WTC11 (cell line): Measurements from ENCODE around the gene ZNF19. TPM values are rescaled to one million over a fixed set of nuclear protein-coding genes. Genes with fewer than 3 reads are reported as not detected.
A peak's percentile ranks its signal among the peaks of the same experiment; 100 is the strongest.

Experiments
- ATF1 ChIP-seq: sonication (generic); formaldehyde crosslinking; IDR thresholded peaks from 2 replicates; pipeline ENCODE4 v1.8.1; 2023; ENCODE audit warnings: mild to moderate bottlenecking, moderate library complexity, missing genetic modification reagents
- ELF4 ChIP-seq: sonication (generic); formaldehyde crosslinking; IDR thresholded peaks from 2 replicates; pipeline ENCODE4 v1.8.1; 2022; ENCODE audit warnings: low read depth, mild to moderate bottlenecking, moderate library complexity, missing genetic modification reagents
- ETV6 ChIP-seq: sonication (generic); formaldehyde crosslinking; IDR thresholded peaks from 2 replicates; pipeline ENCODE4 v1.8.1; 2022; ENCODE audit warnings: mild to moderate bottlenecking, missing genetic modification reagents
- GABPB1 ChIP-seq: sonication (generic); formaldehyde crosslinking; IDR thresholded peaks from 2 replicates; pipeline ENCODE4 v1.8.1; 2023; ENCODE audit warnings: mild to moderate bottlenecking, missing genetic modification reagents
- IRF2 ChIP-seq: sonication (generic); formaldehyde crosslinking; IDR thresholded peaks from 2 replicates; pipeline ENCODE4 v1.8.0; 2022; ENCODE audit warnings: low read depth, missing genetic modification reagents, borderline replicate concordance
- MXD4 ChIP-seq: fragments of 250-450 bp; sonication (Bioruptor Pico); IDR thresholded peaks from 2 replicates; pipeline ENCODE4 v1.8.0; 2021; ENCODE audit warnings: mild to moderate bottlenecking, moderate library complexity, borderline replicate concordance
- NFATC4 ChIP-seq: fragments of 250-450 bp; sonication (Bioruptor Pico); IDR thresholded peaks from 2 replicates; pipeline ENCODE4 v1.9.0; 2021; ENCODE audit warnings: mild to moderate bottlenecking
- NR1H2 ChIP-seq: sonication (generic); formaldehyde crosslinking; IDR thresholded peaks from 2 replicates; pipeline ENCODE4 v1.9.0; 2021; ENCODE audit warnings: mild to moderate bottlenecking, moderate library complexity, missing genetic modification reagents
- OVOL2 ChIP-seq: fragments of 250-450 bp; sonication (Bioruptor Pico); IDR thresholded peaks from 2 replicates; pipeline ENCODE4 v1.9.0; 2021; ENCODE audit warnings: mild to moderate bottlenecking, borderline replicate concordance
- SMAD3 ChIP-seq: sonication (generic); formaldehyde crosslinking; IDR thresholded peaks from 2 replicates; pipeline ENCODE4 v1.8.0; 2022; ENCODE audit warnings: missing genetic modification reagents, mild to moderate bottlenecking, borderline replicate concordance
- ZBTB21 ChIP-seq: sonication (generic); formaldehyde crosslinking; IDR thresholded peaks from 2 replicates; pipeline ENCODE4 v1.8.1; 2023; ENCODE audit warnings: mild to moderate bottlenecking, missing genetic modification reagents, borderline replicate concordance
- ZNF121 ChIP-seq: sonication (generic); formaldehyde crosslinking; IDR thresholded peaks from 2 replicates; pipeline ENCODE4 v1.8.0; 2023; ENCODE audit warnings: missing genetic modification reagents
- ZNF138 ChIP-seq: sonication (generic); formaldehyde crosslinking; conservative IDR thresholded peaks from 2 replicates; pipeline ENCODE4 v1.8.1; 2022; ENCODE audit warnings: mild to moderate bottlenecking, moderate library complexity, missing genetic modification reagents
- ZNF219 ChIP-seq: sonication (generic); formaldehyde crosslinking; IDR thresholded peaks from 2 replicates; pipeline ENCODE4 v1.8.0; 2023; ENCODE audit warnings: missing genetic modification reagents, mild to moderate bottlenecking, borderline replicate concordance
- ZNF232 ChIP-seq: sonication (generic); formaldehyde crosslinking; IDR thresholded peaks from 2 replicates; pipeline ENCODE4 v1.8.0; 2022; ENCODE audit warnings: mild to moderate bottlenecking, missing genetic modification reagents
- ZNF317 ChIP-seq: sonication (generic); formaldehyde crosslinking; IDR thresholded peaks from 2 replicates; pipeline ENCODE4 v1.8.1; 2023; ENCODE audit warnings: low read depth, mild to moderate bottlenecking, moderate library complexity, missing genetic modification reagents, borderline replicate concordance
- total RNA-seq: library from RNA; stranded (reverse); gene quantifications from 3 replicates; pipeline ENCODE4 v1.2.3, GENCODE V29; 2021
- TF ChIP-seq, protein P1 (sequence below): sonication (generic); formaldehyde crosslinking; IDR thresholded peaks from 2 replicates; pipeline ENCODE4 v1.8.0; 2022; ENCODE audit warnings: missing genetic modification reagents
- TF ChIP-seq, protein P2 (sequence below): sonication (generic); formaldehyde crosslinking; IDR thresholded peaks from 2 replicates; pipeline ENCODE4 v1.8.1; 2022; ENCODE audit warnings: mild to moderate bottlenecking, missing genetic modification reagents, moderate library complexity, borderline replicate concordance
- TF ChIP-seq, protein P3 (sequence below): fragments of 250-450 bp; sonication (Bioruptor Pico); IDR thresholded peaks from 2 replicates; pipeline ENCODE4 v2.1.2; 2022; ENCODE audit warnings: mild to moderate bottlenecking, moderate library complexity
- TF ChIP-seq, protein P4 (sequence below): fragments of 250-450 bp; sonication (Bioruptor Pico); IDR thresholded peaks from 2 replicates; pipeline ENCODE4 v1.9.0; 2021; ENCODE audit warnings: mild to moderate bottlenecking, borderline replicate concordance
- TF ChIP-seq, protein P5 (sequence below): fragments of 250-450 bp; sonication (Bioruptor Pico); IDR thresholded peaks from 2 replicates; pipeline ENCODE4 v1.9.0; 2021; ENCODE audit warnings: mild to moderate bottlenecking
- TF ChIP-seq, protein P6 (sequence below): fragments of 250-450 bp; sonication (Bioruptor Pico); IDR thresholded peaks from 2 replicates; pipeline ENCODE4 v1.9.0; 2021; ENCODE audit warnings: mild to moderate bottlenecking
- TF ChIP-seq, protein P7 (sequence below): fragments of 200-600 bp; IDR thresholded peaks from 2 replicates; pipeline ENCODE4 v1.8.0; 2022; ENCODE audit warnings: antibody characterized with exemption

ZNF19 gene
- total RNA-seq, 1 experiment from 2014 or later, result 4.3 TPM

DNA sequence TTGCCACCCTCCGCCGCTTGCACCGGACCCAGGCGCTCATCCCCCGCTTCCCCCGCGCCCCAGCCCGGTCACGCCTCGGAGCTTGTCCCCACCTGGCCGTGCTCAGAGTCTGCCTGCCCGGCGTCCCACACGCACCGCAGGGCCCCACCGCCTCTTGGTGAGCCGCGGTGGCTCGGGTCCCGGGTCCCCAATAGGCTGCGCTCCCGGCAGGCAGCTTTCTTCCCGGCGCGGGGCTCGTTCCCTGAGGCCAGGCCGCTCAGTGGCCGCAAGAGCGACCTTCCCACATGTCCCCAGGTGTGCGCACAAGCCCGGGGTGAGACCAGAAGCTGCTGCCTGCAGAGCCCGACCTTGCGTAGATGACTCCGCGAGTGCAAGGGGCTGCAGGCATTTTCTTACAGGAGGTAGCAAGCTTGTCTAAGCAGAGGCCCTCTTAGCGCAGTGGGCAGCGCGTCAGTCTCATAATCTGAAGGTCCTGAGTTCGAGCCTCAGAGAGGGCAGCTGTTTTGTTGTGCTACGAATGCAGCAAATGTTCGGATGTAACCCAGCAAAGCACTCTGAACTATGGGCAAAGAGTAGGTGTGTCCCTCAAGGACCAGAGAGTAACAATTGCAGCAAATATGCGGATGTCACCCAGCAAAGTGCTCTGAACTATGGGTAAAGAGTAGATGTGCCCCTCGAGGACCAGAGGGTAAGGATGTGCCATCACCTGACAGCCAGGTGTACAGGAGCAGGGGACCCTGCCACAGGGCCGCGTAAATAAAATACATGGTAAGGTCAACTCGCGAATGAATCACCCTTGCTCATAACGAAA lies 62.9 kb downstream of the ZNF19 start (continued):
- TF ChIP-seq ZNF317 (CRISPR knock-in tag), result no peak
- TF ChIP-seq, protein P1, sequence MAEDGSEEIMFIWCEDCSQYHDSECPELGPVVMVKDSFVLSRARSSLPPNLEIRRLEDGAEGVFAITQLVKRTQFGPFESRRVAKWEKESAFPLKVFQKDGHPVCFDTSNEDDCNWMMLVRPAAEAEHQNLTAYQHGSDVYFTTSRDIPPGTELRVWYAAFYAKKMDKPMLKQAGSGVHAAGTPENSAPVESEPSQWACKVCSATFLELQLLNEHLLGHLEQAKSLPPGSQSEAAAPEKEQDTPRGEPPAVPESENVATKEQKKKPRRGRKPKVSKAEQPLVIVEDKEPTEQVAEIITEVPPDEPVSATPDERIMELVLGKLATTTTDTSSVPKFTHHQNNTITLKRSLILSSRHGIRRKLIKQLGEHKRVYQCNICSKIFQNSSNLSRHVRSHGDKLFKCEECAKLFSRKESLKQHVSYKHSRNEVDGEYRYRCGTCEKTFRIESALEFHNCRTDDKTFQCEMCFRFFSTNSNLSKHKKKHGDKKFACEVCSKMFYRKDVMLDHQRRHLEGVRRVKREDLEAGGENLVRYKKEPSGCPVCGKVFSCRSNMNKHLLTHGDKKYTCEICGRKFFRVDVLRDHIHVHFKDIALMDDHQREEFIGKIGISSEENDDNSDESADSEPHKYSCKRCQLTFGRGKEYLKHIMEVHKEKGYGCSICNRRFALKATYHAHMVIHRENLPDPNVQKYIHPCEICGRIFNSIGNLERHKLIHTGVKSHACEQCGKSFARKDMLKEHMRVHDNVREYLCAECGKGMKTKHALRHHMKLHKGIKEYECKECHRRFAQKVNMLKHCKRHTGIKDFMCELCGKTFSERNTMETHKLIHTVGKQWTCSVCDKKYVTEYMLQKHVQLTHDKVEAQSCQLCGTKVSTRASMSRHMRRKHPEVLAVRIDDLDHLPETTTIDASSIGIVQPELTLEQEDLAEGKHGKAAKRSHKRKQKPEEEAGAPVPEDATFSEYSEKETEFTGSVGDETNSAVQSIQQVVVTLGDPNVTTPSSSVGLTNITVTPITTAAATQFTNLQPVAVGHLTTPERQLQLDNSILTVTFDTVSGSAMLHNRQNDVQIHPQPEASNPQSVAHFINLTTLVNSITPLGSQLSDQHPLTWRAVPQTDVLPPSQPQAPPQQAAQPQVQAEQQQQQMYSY, result no peak; the same call in 1 of the 2 replicates
- TF ChIP-seq OVOL2 (CRISPR knock-in tag), result no peak
- TF ChIP-seq NFATC4 (CRISPR knock-in tag), result peak; percentile 93
- TF ChIP-seq IRF2 (CRISPR knock-in tag), result no peak
- TF ChIP-seq ZNF232, result no peak
- TF ChIP-seq, protein P2, sequence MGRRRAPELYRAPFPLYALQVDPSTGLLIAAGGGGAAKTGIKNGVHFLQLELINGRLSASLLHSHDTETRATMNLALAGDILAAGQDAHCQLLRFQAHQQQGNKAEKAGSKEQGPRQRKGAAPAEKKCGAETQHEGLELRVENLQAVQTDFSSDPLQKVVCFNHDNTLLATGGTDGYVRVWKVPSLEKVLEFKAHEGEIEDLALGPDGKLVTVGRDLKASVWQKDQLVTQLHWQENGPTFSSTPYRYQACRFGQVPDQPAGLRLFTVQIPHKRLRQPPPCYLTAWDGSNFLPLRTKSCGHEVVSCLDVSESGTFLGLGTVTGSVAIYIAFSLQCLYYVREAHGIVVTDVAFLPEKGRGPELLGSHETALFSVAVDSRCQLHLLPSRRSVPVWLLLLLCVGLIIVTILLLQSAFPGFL (CRISPR knock-in tag), result no peak
- TF ChIP-seq, protein P3, sequence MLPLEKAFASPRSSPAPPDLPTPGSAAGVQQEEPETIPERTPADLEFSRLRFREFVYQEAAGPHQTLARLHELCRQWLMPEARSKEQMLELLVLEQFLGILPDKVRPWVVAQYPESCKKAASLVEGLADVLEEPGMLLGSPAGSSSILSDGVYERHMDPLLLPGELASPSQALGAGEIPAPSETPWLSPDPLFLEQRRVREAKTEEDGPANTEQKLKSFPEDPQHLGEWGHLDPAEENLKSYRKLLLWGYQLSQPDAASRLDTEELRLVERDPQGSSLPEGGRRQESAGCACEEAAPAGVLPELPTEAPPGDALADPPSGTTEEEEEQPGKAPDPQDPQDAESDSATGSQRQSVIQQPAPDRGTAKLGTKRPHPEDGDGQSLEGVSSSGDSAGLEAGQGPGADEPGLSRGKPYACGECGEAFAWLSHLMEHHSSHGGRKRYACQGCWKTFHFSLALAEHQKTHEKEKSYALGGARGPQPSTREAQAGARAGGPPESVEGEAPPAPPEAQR, result no peak
- TF ChIP-seq ETV6 (CRISPR knock-in tag), result peak; percentile 78; the same call in 1 of the 2 replicates
- TF ChIP-seq SMAD3 (CRISPR knock-in tag), result no peak
- TF ChIP-seq ZBTB21, result no peak
- TF ChIP-seq, protein P4, sequence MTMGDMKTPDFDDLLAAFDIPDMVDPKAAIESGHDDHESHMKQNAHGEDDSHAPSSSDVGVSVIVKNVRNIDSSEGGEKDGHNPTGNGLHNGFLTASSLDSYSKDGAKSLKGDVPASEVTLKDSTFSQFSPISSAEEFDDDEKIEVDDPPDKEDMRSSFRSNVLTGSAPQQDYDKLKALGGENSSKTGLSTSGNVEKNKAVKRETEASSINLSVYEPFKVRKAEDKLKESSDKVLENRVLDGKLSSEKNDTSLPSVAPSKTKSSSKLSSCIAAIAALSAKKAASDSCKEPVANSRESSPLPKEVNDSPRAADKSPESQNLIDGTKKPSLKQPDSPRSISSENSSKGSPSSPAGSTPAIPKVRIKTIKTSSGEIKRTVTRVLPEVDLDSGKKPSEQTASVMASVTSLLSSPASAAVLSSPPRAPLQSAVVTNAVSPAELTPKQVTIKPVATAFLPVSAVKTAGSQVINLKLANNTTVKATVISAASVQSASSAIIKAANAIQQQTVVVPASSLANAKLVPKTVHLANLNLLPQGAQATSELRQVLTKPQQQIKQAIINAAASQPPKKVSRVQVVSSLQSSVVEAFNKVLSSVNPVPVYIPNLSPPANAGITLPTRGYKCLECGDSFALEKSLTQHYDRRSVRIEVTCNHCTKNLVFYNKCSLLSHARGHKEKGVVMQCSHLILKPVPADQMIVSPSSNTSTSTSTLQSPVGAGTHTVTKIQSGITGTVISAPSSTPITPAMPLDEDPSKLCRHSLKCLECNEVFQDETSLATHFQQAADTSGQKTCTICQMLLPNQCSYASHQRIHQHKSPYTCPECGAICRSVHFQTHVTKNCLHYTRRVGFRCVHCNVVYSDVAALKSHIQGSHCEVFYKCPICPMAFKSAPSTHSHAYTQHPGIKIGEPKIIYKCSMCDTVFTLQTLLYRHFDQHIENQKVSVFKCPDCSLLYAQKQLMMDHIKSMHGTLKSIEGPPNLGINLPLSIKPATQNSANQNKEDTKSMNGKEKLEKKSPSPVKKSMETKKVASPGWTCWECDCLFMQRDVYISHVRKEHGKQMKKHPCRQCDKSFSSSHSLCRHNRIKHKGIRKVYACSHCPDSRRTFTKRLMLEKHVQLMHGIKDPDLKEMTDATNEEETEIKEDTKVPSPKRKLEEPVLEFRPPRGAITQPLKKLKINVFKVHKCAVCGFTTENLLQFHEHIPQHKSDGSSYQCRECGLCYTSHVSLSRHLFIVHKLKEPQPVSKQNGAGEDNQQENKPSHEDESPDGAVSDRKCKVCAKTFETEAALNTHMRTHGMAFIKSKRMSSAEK (CRISPR knock-in tag), result peak; percentile 95
- TF ChIP-seq, protein P5, sequence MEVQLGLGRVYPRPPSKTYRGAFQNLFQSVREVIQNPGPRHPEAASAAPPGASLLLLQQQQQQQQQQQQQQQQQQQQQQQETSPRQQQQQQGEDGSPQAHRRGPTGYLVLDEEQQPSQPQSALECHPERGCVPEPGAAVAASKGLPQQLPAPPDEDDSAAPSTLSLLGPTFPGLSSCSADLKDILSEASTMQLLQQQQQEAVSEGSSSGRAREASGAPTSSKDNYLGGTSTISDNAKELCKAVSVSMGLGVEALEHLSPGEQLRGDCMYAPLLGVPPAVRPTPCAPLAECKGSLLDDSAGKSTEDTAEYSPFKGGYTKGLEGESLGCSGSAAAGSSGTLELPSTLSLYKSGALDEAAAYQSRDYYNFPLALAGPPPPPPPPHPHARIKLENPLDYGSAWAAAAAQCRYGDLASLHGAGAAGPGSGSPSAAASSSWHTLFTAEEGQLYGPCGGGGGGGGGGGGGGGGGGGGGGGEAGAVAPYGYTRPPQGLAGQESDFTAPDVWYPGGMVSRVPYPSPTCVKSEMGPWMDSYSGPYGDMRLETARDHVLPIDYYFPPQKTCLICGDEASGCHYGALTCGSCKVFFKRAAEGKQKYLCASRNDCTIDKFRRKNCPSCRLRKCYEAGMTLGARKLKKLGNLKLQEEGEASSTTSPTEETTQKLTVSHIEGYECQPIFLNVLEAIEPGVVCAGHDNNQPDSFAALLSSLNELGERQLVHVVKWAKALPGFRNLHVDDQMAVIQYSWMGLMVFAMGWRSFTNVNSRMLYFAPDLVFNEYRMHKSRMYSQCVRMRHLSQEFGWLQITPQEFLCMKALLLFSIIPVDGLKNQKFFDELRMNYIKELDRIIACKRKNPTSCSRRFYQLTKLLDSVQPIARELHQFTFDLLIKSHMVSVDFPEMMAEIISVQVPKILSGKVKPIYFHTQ (CRISPR knock-in tag), result peak; percentile 87
- no peak for TF ChIP-seq ZNF219
- 0 out of 2 replicates have a peak, but pooled peaks have one; percentile 54 for TF ChIP-seq NR1H2 (CRISPR knock-in tag)
- no peak for TF ChIP-seq MXD4 (CRISPR knock-in tag)
- TF ChIP-seq, protein P6, sequence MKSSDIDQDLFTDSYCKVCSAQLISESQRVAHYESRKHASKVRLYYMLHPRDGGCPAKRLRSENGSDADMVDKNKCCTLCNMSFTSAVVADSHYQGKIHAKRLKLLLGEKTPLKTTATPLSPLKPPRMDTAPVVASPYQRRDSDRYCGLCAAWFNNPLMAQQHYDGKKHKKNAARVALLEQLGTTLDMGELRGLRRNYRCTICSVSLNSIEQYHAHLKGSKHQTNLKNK, result peak; percentile 86
- no peak for TF ChIP-seq ELF4
- peak; percentile 76 for TF ChIP-seq GABPB1 (CRISPR knock-in tag)
- TF ChIP-seq ZNF121, result no peak
- TF ChIP-seq, protein P7, sequence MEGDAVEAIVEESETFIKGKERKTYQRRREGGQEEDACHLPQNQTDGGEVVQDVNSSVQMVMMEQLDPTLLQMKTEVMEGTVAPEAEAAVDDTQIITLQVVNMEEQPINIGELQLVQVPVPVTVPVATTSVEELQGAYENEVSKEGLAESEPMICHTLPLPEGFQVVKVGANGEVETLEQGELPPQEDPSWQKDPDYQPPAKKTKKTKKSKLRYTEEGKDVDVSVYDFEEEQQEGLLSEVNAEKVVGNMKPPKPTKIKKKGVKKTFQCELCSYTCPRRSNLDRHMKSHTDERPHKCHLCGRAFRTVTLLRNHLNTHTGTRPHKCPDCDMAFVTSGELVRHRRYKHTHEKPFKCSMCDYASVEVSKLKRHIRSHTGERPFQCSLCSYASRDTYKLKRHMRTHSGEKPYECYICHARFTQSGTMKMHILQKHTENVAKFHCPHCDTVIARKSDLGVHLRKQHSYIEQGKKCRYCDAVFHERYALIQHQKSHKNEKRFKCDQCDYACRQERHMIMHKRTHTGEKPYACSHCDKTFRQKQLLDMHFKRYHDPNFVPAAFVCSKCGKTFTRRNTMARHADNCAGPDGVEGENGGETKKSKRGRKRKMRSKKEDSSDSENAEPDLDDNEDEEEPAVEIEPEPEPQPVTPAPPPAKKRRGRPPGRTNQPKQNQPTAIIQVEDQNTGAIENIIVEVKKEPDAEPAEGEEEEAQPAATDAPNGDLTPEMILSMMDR, result no peak
- TF ChIP-seq ZNF138 (CRISPR knock-in tag), result no peak
- peak; percentile 94; the same call in 1 of the 2 replicates for TF ChIP-seq ATF1 (CRISPR knock-in tag)
